GM13977 (cell line): ENCODE data around the gene KCNN1.

Experiments used
- DNase-seq: peaks from one replicate; pipeline ENCODE4 v3.0.0; 2012; ENCODE audit warnings: low spot score
- in situ Hi-C: fragments of 300-500 bp; cut with MboI; formaldehyde crosslinking; loops from one replicate; pipeline ENCODE4 v1.12.0; 2022; ENCODE audit warnings: low sequenced_read_pairs, low pct_unique_long_range_greater_than_20kb, mixed read lengths, inconsistent platforms; ENCODE audit not compliant: unreplicated experiment
- TF ChIP-seq, protein P1 (sequence below): IDR thresholded peaks from 2 replicates; pipeline ENCODE4 v1.5.1; 2012; ENCODE audit warnings: mild to moderate bottlenecking, control low read depth; ENCODE audit not compliant: insufficient read depth; ENCODE audit errors: extremely low read depth, missing control alignments

Gene KCNN1

DNA sequence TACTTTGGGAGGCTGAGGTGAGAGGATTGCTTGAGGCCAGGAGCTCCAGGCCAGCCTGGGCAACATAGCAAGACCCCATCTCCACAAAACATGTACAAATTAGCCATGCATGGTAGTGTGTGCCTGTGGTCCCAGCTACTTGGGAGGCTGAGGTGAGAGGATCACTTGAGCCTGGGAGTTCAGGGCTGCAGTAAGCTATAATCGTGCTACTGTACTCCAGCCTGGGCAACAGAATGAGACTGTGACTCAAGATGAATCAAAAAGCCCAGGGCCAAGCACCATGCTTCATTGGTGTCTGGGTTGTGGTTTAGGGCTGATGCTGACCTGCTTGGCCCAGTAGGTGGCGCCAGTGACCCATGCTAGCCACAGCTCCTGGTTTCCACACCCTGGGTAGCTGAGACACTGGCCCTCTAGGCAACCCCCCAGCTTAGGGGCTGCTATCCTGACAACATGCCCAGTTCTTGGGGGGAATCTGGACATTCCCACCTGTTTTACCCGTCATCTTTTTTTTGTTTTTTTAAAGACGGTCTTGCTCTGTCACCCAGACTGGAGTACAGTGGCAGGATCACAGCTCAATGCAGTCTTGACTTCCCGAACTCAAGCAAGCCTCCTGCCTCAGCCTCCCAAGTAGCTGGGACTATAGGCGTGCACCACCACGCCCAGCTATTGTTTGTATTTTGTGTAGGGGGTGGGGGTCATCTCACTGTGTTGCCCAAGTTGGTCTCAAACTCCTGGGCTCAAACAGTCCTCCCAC is 28.6 kb upstream of the KCNN1 start:
- in situ Hi-C loops: loop anchor here (5.0 to 25.0 kb wide), 2 partner anchors 54 to 124 kb away; no protein-coding TSS in a partner anchor
- DNase-seq: peak; percentile 92

DNA sequence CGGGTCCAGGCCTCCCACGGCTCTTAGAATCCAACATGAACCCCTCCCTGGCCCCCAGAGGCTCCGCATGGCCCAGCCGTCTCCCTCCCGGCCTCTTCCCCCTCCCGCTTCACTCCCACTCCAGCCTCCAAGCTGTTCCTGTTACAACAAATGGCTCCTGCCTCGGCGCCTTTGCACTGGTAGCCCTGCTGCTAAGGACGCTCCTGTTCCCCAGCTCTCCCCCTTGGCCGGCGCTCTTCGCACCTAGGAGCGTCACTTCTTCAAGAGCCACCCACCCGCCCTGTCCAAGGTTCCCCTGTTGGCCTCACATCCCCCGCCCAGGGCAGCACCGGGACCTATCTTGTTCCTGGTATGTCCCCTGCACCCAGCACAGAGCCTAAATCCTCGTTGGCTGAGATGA is 24.7 kb upstream of the KCNN1 start:
- TF ChIP-seq, protein P1, sequence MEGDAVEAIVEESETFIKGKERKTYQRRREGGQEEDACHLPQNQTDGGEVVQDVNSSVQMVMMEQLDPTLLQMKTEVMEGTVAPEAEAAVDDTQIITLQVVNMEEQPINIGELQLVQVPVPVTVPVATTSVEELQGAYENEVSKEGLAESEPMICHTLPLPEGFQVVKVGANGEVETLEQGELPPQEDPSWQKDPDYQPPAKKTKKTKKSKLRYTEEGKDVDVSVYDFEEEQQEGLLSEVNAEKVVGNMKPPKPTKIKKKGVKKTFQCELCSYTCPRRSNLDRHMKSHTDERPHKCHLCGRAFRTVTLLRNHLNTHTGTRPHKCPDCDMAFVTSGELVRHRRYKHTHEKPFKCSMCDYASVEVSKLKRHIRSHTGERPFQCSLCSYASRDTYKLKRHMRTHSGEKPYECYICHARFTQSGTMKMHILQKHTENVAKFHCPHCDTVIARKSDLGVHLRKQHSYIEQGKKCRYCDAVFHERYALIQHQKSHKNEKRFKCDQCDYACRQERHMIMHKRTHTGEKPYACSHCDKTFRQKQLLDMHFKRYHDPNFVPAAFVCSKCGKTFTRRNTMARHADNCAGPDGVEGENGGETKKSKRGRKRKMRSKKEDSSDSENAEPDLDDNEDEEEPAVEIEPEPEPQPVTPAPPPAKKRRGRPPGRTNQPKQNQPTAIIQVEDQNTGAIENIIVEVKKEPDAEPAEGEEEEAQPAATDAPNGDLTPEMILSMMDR: no peak
- DNase-seq: no peak
- in situ Hi-C loops: loop anchor here (25.0 kb wide), 1 partner anchor 120 kb away; no protein-coding TSS in a partner anchor

More for the DNA sequence above, 28.6 kb upstream of the KCNN1 start:
- TF ChIP-seq, protein P1: peak; percentile 95

DNA sequence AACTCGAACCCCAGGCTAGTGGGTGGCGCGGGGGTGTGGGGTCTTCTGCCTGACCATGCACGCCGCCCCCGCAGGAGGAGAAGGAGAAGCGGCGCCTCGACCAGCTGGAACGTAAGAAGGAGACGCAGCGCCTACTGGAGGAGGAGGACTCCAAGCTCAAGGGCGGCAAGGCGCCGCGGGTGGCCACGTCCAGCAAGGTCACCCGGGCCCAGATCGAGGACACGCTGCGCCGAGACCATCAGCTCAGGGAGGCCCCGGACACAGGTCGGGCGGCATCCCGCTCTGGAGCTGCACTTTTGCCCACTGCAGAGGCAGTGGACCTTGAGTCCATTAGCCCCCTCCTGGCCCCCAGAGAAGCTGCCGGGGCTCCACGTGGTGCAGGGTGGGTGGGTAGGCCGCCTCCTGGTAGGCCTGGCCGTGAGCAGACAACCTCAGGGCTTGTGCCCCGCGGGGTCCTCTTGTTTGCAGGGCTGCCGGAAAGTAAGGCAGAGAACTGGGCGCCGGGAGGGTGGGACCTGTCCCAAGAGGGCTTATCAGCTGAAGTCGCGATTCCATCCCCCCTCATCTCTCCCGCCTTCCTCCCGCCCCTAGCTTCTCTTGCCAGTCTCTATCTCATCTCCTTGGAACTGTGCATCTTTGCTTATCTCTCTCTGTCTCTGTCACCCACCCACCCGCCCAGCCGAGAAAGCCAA is 24.2 kb upstream of the KCNN1 start:
- TF ChIP-seq, protein P1: no peak
- DNase-seq: no peak
- in situ Hi-C loops: loop anchor here (25.0 kb wide), 1 partner anchor 120 kb away; no protein-coding TSS in a partner anchor

- DNase-seq: no peak
Observed at GRCh38 chr19:17943274-17944221, 23.4 kb upstream of the KCNN1 start.

DNA sequence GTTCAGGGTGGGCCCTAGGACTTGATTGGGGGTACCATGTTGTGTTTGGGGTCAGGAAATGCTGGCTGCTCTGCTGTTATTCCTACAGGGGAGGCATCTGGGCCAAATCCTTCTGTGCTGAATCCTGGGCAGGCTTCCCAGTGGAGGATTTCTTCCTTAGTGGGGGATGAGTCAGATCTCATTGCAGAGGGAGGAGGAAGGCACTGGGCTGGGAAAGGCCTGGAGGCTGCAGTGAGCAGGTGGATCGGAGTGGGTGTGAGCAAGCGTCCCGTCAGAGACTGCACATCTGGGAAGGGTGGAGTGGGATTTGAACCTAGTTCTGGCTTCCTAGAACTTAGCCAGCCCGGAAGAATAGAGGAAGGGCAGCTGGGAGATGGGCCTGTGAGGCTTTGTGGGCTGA is 22.6 kb upstream of the KCNN1 start:
- in situ Hi-C loops: loop anchor here (25.0 kb wide), 1 partner anchor 118 kb away; no protein-coding TSS in a partner anchor
- DNase-seq: no peak
- TF ChIP-seq, protein P1: no peak

More at GRCh38 chr19:17943274-17944221, 23.4 kb upstream of the KCNN1 start:
- TF ChIP-seq, protein P1: no peak
- in situ Hi-C loops: loop anchor here (25.0 kb wide), 1 partner anchor 119 kb away; no protein-coding TSS in a partner anchor
